OCI-LY7 (cell line): ENCODE data around the gene STX8. TPM values are rescaled to one million over a fixed set of nuclear protein-coding genes. Genes with fewer than 3 reads are reported as not detected.

ENCODE experiments used
- BruUV-seq: library from RNA; stranded (reverse); fragments of 400-500 nt; replicated peaks from 2 replicates; lab custom pipeline; 2021; lab: Mats Ljungman, UMichigan
- CTCF ChIA-PET: fragments of 300-600 bp; sonication (Branson Sonifier 250); formaldehyde crosslinking; loops from one replicate; lab custom pipeline; 2022; ENCODE audit warnings: antibody characterized with exemption; ENCODE audit not compliant: unreplicated experiment; lab: Charles Lee
- POLR2A ChIA-PET: fragments of 300-600 bp; sonication (Branson Sonifier 250); formaldehyde crosslinking; loops from one replicate; lab custom pipeline; 2022; ENCODE audit warnings: antibody characterized with exemption; lab: Charles Lee
- DNase-seq: peaks from one replicate; pipeline ENCODE4 v3.0.0-alpha.2; 2015; ENCODE audit warnings: low spot score
- H2AFZ ChIP-seq: fragments of 200-600 bp; sonication (generic), shearing (Covaris generic); 2 replicates; pipeline ENCODE4 v1.6.1; 2014; ENCODE audit warnings: mild to moderate bottlenecking, antibody characterized with exemption, low read length, moderate library complexity
- H3K27ac ChIP-seq: fragments of 200-600 bp; sonication (generic); 2 replicates; pipeline ENCODE4 v1.5.1; 2014; ENCODE audit warnings: mixed run types, low read depth, mild to moderate bottlenecking, moderate library complexity, low read length, inconsistent platforms; ENCODE audit not compliant: poor library complexity, severe bottlenecking
- H3K36me3 ChIP-seq: fragments of 200-600 bp; sonication (generic); 2 replicates; pipeline ENCODE4 v1.6.1; 2014; ENCODE audit warnings: mild to moderate bottlenecking, antibody characterized with exemption, low read length, moderate library complexity, mixed read lengths; ENCODE audit not compliant: insufficient read depth
- H3K4me1 ChIP-seq: fragments of 200-600 bp; sonication (generic); 2 replicates; pipeline ENCODE4 v1.5.1; 2014; ENCODE audit warnings: mild to moderate bottlenecking, low read length; ENCODE audit not compliant: insufficient read depth, poor library complexity, severe bottlenecking
- H3K4me2 ChIP-seq: fragments of 200-600 bp; sonication (generic); 2 replicates; pipeline ENCODE4 v1.6.1; 2014; ENCODE audit warnings: mild to moderate bottlenecking, low read length
- H3K4me3 ChIP-seq: fragments of 200-600 bp; sonication (generic); 2 replicates; pipeline ENCODE4 v1.5.1; 2014; ENCODE audit warnings: mild to moderate bottlenecking, low read depth, low read length; ENCODE audit not compliant: poor library complexity, severe bottlenecking
- H3K79me2 ChIP-seq: fragments of 200-600 bp; sonication (generic); 2 replicates; pipeline ENCODE4 v1.6.1; 2016; ENCODE audit warnings: low read depth, mild to moderate bottlenecking, low read length, moderate library complexity, mixed read lengths; ENCODE audit not compliant: insufficient read depth
- H3K9me2 ChIP-seq: fragments of 200-600 bp; sonication (generic); 2 replicates; pipeline ENCODE4 v1.6.1; 2016; ENCODE audit warnings: mild to moderate bottlenecking, low read length, mixed read lengths; ENCODE audit not compliant: insufficient read depth
- H3K9me3 ChIP-seq: fragments of 200-600 bp; sonication (generic); 2 replicates; pipeline ENCODE4 v1.6.1; 2014; ENCODE audit warnings: mild to moderate bottlenecking, mixed run types, low read length, mixed read lengths
- H4K20me1 ChIP-seq: fragments of 200-600 bp; sonication (generic); 2 replicates; pipeline ENCODE4 v1.6.1; 2014; ENCODE audit warnings: mild to moderate bottlenecking, antibody characterized with exemption, low read length, moderate library complexity, mixed read lengths; ENCODE audit not compliant: insufficient read depth
- CTCF ChIP-seq: fragments of 200-600 bp; sonication (generic); conservative IDR thresholded peaks from 2 replicates; pipeline ENCODE4 v1.5.1; 2014; ENCODE audit warnings: mild to moderate bottlenecking, antibody characterized with exemption, low read length, moderate library complexity, mixed read lengths
- EZH2phosphoT487 ChIP-seq: fragments of 200-600 bp; sonication (generic); IDR thresholded peaks from 2 replicates; pipeline ENCODE4 v1.6.1; 2018; ENCODE audit warnings: low read depth, borderline replicate concordance, mild to moderate bottlenecking, mixed run types, antibody characterized with exemption, low read length, moderate library complexity, mixed read lengths
- intact Hi-C: fragments of 100-400 bp; cut with micrococcal nuclease; formaldehyde crosslinking; loops from one replicate; pipeline ENCODE4 v1.10.0; 2022; ENCODE audit not compliant: unreplicated experiment
- total RNA-seq, 2 experiments: library from RNA; depleted of rRNA in 1 of 2; stranded (reverse); fragments of >200 nt in 1 of 2; shearing (Covaris generic) in 1 of 2; gene quantifications; 2 replicates each; pipeline ENCODE4 v1.2.3, GENCODE V29; 2014 to 2022

STX8 gene
- total RNA-seq, 2 experiments from 2014 or later: 56.7 to 69.0 TPM

GRCh38 chr17:9419932-9420453 lies 155.6 kb downstream of the STX8 start:
- no TSS peak for BruUV-seq

GRCh38 chr17:9414471-9414870 lies 161.1 kb downstream of the STX8 start:
- no peak overlapping the region for H3K4me2 ChIP-seq
- no peaks in the 10 kb centered on the region for H3K4me1 ChIP-seq
- H3K9me3 ChIP-seq: peaks cover 6% of the 10 kb centered on the region; the same call in 1 of the 2 replicates
- H2AFZ ChIP-seq: no peak overlapping the region
- no TSS peak for BruUV-seq
- ChIA-PET CTCF (no interaction called here), POLR2A (interaction anchor here (0.6 to 0.7 kb wide), 3 partner anchors 53 to 229 kb away, joined by 3 read pairs; no protein-coding TSS in a partner anchor)
- no peaks in the 10 kb centered on the region for H4K20me1 ChIP-seq
- no peak for TF ChIP-seq CTCF
- no peak for TF ChIP-seq EZH2phosphoT487
- H3K36me3 ChIP-seq: no peaks in the 10 kb centered on the region
- H3K79me2 ChIP-seq: no peaks in the 10 kb centered on the region
- no peaks in the 10 kb centered on the region for H3K9me2 ChIP-seq
- intact Hi-C loops: no loop called here
- H3K4me3 ChIP-seq: no peak overlapping the region
- peak; percentile 51 for DNase-seq
- H3K27ac ChIP-seq: no peak overlapping the region

More at GRCh38 chr17:9419932-9420453, 155.6 kb downstream of the STX8 start:
- no peak for DNase-seq
- Histone ChIP-seq H3K36me3 (no peaks in the 10 kb centered on the region), H3K9me3 (peaks cover 6% of the 10 kb centered on the region; the same call in 1 of the 2 replicates), H3K9me2 (no peaks in the 10 kb centered on the region), H3K79me2 (no peaks in the 10 kb centered on the region), H3K4me1 (no peaks in the 10 kb centered on the region), H3K4me2 (no peak overlapping the region), H4K20me1 (no peaks in the 10 kb centered on the region), H3K4me3 (no peak overlapping the region), H2AFZ (no peak overlapping the region), H3K27ac (no peak overlapping the region)
- ChIA-PET CTCF (no interaction called here), POLR2A (interaction anchor here (0.5 to 0.7 kb wide), 3 partner anchors 20 to 263 kb away, joined by 3 to 4 read pairs (median 3); no protein-coding TSS in a partner anchor)
- TF ChIP-seq CTCF (no peak), EZH2phosphoT487 (no peak)
- intact Hi-C loops: no loop called here

DNA sequence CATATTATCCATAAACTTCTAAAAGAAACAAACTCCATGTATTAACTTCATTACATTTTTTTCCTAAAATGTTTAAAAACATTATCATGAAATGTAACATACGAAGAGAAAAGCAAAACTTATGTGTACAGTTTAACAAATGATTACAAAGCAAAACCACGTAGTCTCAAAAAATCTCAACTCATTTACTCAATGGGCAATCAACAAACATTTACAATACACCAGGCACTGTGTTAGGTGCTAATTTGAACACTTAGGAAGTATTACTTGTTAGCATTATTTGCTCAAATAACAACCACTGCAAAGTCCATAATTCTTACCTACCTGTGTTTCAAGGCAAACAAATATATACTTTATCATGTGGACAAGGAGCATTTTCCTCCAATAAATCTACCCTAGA lies 164.9 kb downstream of the STX8 start:
- no peak overlapping the region for H3K27ac ChIP-seq
- no TSS peak for BruUV-seq
- no peak overlapping the region for H3K4me3 ChIP-seq
- TF ChIP-seq EZH2phosphoT487: no peak
- no peak for TF ChIP-seq CTCF
- no peaks in the 10 kb centered on the region for H3K36me3 ChIP-seq
- H3K4me1 ChIP-seq: no peaks in the 10 kb centered on the region
- ChIA-PET POLR2A (no interaction called here), CTCF (no interaction called here)
- no peaks in the 10 kb centered on the region for H3K9me2 ChIP-seq
- H2AFZ ChIP-seq: no peak overlapping the region
- no peaks in the 10 kb centered on the region for H3K79me2 ChIP-seq
- H4K20me1 ChIP-seq: no peaks in the 10 kb centered on the region
- intact Hi-C loops: no loop called here
- no peaks in the 10 kb centered on the region for H3K9me3 ChIP-seq
- no peak for DNase-seq
- no peak overlapping the region for H3K4me2 ChIP-seq
